ENCODE data around the gene MAEA.

DNA sequence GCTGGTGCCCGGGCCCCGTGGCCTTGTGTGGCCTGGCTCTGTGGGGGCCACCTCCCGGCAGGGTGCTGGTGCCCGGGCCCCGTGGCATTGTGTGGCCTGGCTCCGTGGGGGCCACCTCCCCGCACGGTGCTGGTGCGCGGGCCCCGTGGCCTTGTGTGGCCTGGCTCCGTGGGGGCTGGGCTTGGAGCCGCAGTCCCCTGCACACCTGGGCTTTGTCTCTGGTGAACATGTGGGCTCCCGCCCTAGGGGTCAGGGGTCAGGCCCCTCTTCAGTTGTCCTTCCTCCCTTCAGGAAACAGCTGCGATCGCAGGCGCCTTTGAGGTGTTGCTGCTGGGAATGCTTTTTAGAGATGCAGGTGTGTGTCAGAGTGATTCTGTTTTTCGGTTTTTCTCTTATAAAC, 74.5 kb downstream of the MAEA start:
- TF ChIP-seq, protein P1, sequence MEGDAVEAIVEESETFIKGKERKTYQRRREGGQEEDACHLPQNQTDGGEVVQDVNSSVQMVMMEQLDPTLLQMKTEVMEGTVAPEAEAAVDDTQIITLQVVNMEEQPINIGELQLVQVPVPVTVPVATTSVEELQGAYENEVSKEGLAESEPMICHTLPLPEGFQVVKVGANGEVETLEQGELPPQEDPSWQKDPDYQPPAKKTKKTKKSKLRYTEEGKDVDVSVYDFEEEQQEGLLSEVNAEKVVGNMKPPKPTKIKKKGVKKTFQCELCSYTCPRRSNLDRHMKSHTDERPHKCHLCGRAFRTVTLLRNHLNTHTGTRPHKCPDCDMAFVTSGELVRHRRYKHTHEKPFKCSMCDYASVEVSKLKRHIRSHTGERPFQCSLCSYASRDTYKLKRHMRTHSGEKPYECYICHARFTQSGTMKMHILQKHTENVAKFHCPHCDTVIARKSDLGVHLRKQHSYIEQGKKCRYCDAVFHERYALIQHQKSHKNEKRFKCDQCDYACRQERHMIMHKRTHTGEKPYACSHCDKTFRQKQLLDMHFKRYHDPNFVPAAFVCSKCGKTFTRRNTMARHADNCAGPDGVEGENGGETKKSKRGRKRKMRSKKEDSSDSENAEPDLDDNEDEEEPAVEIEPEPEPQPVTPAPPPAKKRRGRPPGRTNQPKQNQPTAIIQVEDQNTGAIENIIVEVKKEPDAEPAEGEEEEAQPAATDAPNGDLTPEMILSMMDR (IDR thresholded peaks at IDR 0.05; ENCODE audit: borderline replicate concordance, extremely low read depth, low read length, poor library complexity, severe bottlenecking), result no peak
- TF ChIP-seq EZH2 (IDR thresholded peaks at IDR 0.05; ENCODE audit: borderline replicate concordance, low read depth, low read length, severe bottlenecking), result no peak
